ENCODE results near the gene RFLNA. TPM values are rescaled to one million over a fixed set of nuclear protein-coding genes. Genes with fewer than 3 reads are reported as not detected.
A peak's percentile ranks its signal among the peaks of the same experiment; 100 is the strongest.

RFLNA gene
- total and polyA plus RNA-seq, 9 donors, result 0.72 to 8.7 (median 3.3) TPM

DNA sequence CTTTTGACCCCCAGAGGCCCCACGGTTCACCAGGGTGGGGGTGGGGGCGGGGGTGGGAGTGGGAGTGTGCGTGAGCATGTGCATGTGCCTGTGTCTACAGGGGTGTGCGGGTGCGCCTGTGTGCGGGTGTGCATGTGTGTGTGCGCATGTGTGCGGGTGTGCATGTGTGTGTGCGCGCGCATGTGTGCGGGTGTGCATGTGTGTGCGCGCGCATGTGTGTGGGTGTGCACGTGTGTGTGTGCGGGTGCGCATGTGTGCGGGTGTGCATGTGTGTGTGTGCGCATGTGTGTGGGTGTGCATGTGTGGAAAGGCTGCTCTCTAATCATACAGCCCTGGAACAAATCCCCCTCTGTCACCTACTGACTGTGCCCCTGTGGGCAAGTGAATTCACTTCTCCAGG, 38.8 kb downstream of the RFLNA start:
- Histone ChIP-seq H3K36me3 (no peaks in the 10 kb centered on the region), H3K4me1 (ENCODE audit: insufficient read depth) (no peaks in the 10 kb centered on the region), H3K27ac (no peak overlapping the region), H3K4me3 (no peak overlapping the region), H3K27me3 (no peaks in the 10 kb centered on the region), H3K9me3 (no peaks in the 10 kb centered on the region)
- no peak for DNase-seq
- TF ChIP-seq, protein P1, sequence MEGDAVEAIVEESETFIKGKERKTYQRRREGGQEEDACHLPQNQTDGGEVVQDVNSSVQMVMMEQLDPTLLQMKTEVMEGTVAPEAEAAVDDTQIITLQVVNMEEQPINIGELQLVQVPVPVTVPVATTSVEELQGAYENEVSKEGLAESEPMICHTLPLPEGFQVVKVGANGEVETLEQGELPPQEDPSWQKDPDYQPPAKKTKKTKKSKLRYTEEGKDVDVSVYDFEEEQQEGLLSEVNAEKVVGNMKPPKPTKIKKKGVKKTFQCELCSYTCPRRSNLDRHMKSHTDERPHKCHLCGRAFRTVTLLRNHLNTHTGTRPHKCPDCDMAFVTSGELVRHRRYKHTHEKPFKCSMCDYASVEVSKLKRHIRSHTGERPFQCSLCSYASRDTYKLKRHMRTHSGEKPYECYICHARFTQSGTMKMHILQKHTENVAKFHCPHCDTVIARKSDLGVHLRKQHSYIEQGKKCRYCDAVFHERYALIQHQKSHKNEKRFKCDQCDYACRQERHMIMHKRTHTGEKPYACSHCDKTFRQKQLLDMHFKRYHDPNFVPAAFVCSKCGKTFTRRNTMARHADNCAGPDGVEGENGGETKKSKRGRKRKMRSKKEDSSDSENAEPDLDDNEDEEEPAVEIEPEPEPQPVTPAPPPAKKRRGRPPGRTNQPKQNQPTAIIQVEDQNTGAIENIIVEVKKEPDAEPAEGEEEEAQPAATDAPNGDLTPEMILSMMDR (IDR thresholded peaks at IDR 0.05), result no peak
- TF ChIP-seq POLR2A (IDR thresholded peaks at IDR 0.05) (no peak), EP300 (IDR thresholded peaks at IDR 0.05) (no peak)
- intact Hi-C loops (cut with DNase I), result no loop called here
- 76 to 85% (median 79%) methylated on average over 13 to 20 of the region's 20 CpGs for WGBS, 3 donors

DNA sequence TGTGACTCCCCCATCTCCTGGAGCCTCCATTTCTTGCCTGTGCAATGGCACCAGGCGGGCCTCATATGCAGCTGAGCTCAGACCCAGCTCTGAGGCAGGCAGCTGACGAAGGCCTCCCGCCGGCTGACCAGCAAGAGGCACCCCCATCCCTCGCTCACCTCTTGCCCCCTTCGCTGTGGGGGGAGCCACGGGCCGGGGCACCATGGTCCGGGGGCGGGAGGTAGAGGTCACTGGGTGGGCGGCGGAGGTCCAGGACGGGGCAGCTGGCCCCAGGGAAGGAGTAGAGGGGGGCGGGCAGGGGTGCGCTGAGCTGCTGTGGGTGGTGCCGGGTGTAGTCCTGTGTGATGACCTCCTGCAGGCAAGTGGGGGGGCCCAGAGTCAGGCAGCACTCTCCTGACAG, 39.4 kb downstream of the RFLNA start:
- no peaks in the 10 kb centered on the region for H3K4me1 ChIP-seq (ENCODE audit: insufficient read depth)
- intact Hi-C loops (cut with DNase I), result no loop called here
- no peaks in the 10 kb centered on the region for H3K9me3 ChIP-seq
- no peak for TF ChIP-seq POLR2A (IDR thresholded peaks at IDR 0.05)
- no peak for TF ChIP-seq EP300 (IDR thresholded peaks at IDR 0.05)
- TF ChIP-seq, protein P1 (IDR thresholded peaks at IDR 0.05), result no peak
- DNase-seq, result no peak
- H3K27ac ChIP-seq, result no peak overlapping the region
- H3K4me3 ChIP-seq, result no peak overlapping the region
- 69 to 80% (median 75%) methylated on average over 12 to 16 of the region's 16 CpGs for WGBS, 3 donors
- no peaks in the 10 kb centered on the region for H3K27me3 ChIP-seq
- no peaks in the 10 kb centered on the region for H3K36me3 ChIP-seq

DNA sequence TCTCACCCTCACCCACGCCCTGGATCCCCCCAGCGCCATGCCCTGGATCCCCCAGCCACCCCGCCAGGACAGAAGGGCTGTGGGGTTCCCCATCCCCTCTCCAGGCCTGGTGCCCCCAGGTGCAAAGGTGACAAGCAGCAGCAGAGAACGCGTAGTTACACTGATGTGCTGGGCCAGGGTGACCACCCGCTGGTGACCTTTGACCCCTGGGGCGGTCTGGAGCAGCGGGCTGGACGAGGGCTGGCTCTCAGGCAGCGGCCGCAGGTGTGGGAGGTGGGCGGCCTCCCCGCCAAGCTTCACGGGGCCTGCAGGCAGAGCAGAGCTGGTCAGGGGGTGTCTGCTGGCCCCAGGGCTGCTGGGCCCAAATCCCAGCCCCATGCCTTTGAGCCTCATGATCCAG, 40.1 kb downstream of the RFLNA start:
- H3K4me1 ChIP-seq (ENCODE audit: insufficient read depth), result no peaks in the 10 kb centered on the region
- intact Hi-C loops (cut with DNase I), result no loop called here
- H3K27me3 ChIP-seq, result no peaks in the 10 kb centered on the region
- 69 to 85% (median 73%) methylated on average over 14 of the region's 14 CpGs for WGBS, 3 donors
- H3K9me3 ChIP-seq, result no peaks in the 10 kb centered on the region
- TF ChIP-seq, protein P1 (IDR thresholded peaks at IDR 0.05), result no peak
- TF ChIP-seq POLR2A (IDR thresholded peaks at IDR 0.05) (no peak), EP300 (IDR thresholded peaks at IDR 0.05) (no peak)
- no peaks in the 10 kb centered on the region for H3K36me3 ChIP-seq
- H3K27ac ChIP-seq, result no peak overlapping the region
- peak in 1 of 5 donors; percentile 46 for DNase-seq
- H3K4me3 ChIP-seq, result no peak overlapping the region

- Histone ChIP-seq H3K4me1 (ENCODE audit: insufficient read depth) (no peaks in the 10 kb centered on the region), H3K4me3 (no peak overlapping the region), H3K27ac (peak overlapping the region in 1 of 2 donors; percentile 14), H3K27me3 (no peaks in the 10 kb centered on the region), H3K9me3 (no peaks in the 10 kb centered on the region), H3K36me3 (no peaks in the 10 kb centered on the region)
- DNase-seq, result peak in 1 of 5 donors; percentile 21
- TF ChIP-seq, protein P1 (IDR thresholded peaks at IDR 0.05), result no peak
- no peak for TF ChIP-seq EP300 (IDR thresholded peaks at IDR 0.05)
- no peak for TF ChIP-seq POLR2A (IDR thresholded peaks at IDR 0.05)
- intact Hi-C loops (cut with DNase I), result no loop called here
- 78 to 82% (median 80%) methylated on average over 21 of the region's 21 CpGs for WGBS, 3 donors
Observed at GRCh38 chr12:124335426-124336183, 40.7 kb downstream of the RFLNA start.
